MM.1S (cell line): ENCODE results near the gene OR9G1.

Experiments used
- CTCF ChIP-seq: fragments of 300-600 bp; sonication (generic); IDR thresholded peaks from 2 replicates; pipeline ENCODE4 v1.5.1; 2016; ENCODE audit warnings: antibody characterized with exemption, low read length, mixed read lengths
- EZH2 ChIP-seq: fragments of 300-600 bp; sonication (generic); optimal IDR thresholded peaks from 2 replicates; pipeline ENCODE3; 2017; ENCODE audit warnings: low read depth, mild to moderate bottlenecking, antibody characterized with exemption, low read length, mixed read lengths

GRCh38 chr11:56750190-56750589 lies 51.3 kb downstream of the OR9G1 start:
- TF ChIP-seq CTCF (no peak), EZH2 (no peak)
